Loucy (cell line): Measurements from ENCODE around the gene TRIM3.

Source experiments
- H2AFZ ChIP-seq: fragments of 200-600 bp; sonication (generic); 2 replicates; pipeline ENCODE4 v1.6.0; 2016; ENCODE audit warnings: antibody characterized with exemption, mild to moderate bottlenecking, low read length, moderate library complexity
- H3F3A ChIP-seq: fragments of 200-600 bp; 2 replicates; pipeline ENCODE4 v1.6.0; 2016; ENCODE audit warnings: antibody characterized with exemption, low read depth, mild to moderate bottlenecking
- H3K27me3 ChIP-seq: fragments of 200-600 bp; sonication (generic); 2 replicates; pipeline ENCODE4 v1.6.1; 2014; ENCODE audit warnings: low read length, mild to moderate bottlenecking; ENCODE audit not compliant: insufficient read depth, poor library complexity, severe bottlenecking
- H3K36me3 ChIP-seq: fragments of 200-600 bp; sonication (generic); 2 replicates; pipeline ENCODE4 v1.6.1; 2016; ENCODE audit warnings: low read length; ENCODE audit not compliant: insufficient read depth
- H3K4me1 ChIP-seq: fragments of 200-600 bp; sonication (generic); 2 replicates; pipeline ENCODE4 v1.5.1; 2014; ENCODE audit warnings: low read length, mild to moderate bottlenecking; ENCODE audit not compliant: insufficient read depth, poor library complexity, severe bottlenecking
- H3K4me2 ChIP-seq: fragments of 200-600 bp; sonication (generic); 2 replicates; pipeline ENCODE4 v1.6.0; 2014; ENCODE audit warnings: antibody characterized with exemption, low read length, low read depth, mild to moderate bottlenecking; ENCODE audit not compliant: poor library complexity, severe bottlenecking
- H3K4me3 ChIP-seq: fragments of 200-600 bp; sonication (generic); 2 replicates; pipeline ENCODE4 v1.5.1; 2014; ENCODE audit warnings: low read length, mild to moderate bottlenecking, mixed read lengths; ENCODE audit not compliant: poor library complexity, severe bottlenecking
- H3K79me2 ChIP-seq: fragments of 200-600 bp; sonication (generic); 2 replicates; pipeline ENCODE4 v1.6.1; 2014; ENCODE audit warnings: low read length; ENCODE audit not compliant: insufficient read depth
- H3K9ac ChIP-seq: fragments of 200-600 bp; sonication (generic); 2 replicates; pipeline ENCODE4 v1.6.0; 2014; ENCODE audit warnings: mild to moderate bottlenecking, low read depth, low read length, moderate library complexity; ENCODE audit not compliant: poor library complexity, severe bottlenecking
- H3K9me2 ChIP-seq: fragments of 200-600 bp; sonication (generic); replicated peaks from 2 replicates; pipeline ENCODE4 v1.6.1; 2016; ENCODE audit warnings: low read depth, low read length, mixed read lengths
- H3K9me3 ChIP-seq: fragments of 200-600 bp; sonication (generic); 2 replicates; pipeline ENCODE4 v1.6.1; 2014; ENCODE audit warnings: mild to moderate bottlenecking, antibody characterized with exemption, low read length, low read depth; ENCODE audit not compliant: insufficient read depth
- H4K20me1 ChIP-seq: fragments of 200-600 bp; sonication (generic); 2 replicates; pipeline ENCODE4 v1.6.0; 2014; ENCODE audit warnings: antibody characterized with exemption, low read length, mild to moderate bottlenecking; ENCODE audit not compliant: insufficient read depth, poor library complexity, severe bottlenecking
- EZH2phosphoT487 ChIP-seq: fragments of 200-600 bp; IDR thresholded peaks from 2 replicates; pipeline ENCODE4 v1.6.1; 2018; ENCODE audit warnings: antibody characterized with exemption, mild to moderate bottlenecking, moderate library complexity, borderline replicate concordance
- TF ChIP-seq, protein P1 (sequence below): fragments of 200-600 bp; sonication (generic); conservative IDR thresholded peaks from 2 replicates; pipeline ENCODE4 v1.5.1; 2014; ENCODE audit warnings: mild to moderate bottlenecking, antibody characterized with exemption, low read length

The TRIM3 gene

GRCh38 chr11:6414874-6415328 is 58.8 kb downstream of the TRIM3 start:
- Histone ChIP-seq H3F3A (no peaks in the 10 kb centered on the region), H4K20me1 (no peaks in the 10 kb centered on the region), H3K4me3 (no peak overlapping the region), H3K4me2 (peak overlapping the region; percentile 23), H2AFZ (no peak overlapping the region), H3K9me2 (no peaks in the 10 kb centered on the region), H3K9me3 (no peaks in the 10 kb centered on the region), H3K9ac (no peak overlapping the region), H3K4me1 (peaks cover 11% of the 10 kb centered on the region), H3K36me3 (no peaks in the 10 kb centered on the region), H3K27me3 (peaks cover 10% of the 10 kb centered on the region), H3K79me2 (no peaks in the 10 kb centered on the region)
- no peak for TF ChIP-seq EZH2phosphoT487
- TF ChIP-seq, protein P1, sequence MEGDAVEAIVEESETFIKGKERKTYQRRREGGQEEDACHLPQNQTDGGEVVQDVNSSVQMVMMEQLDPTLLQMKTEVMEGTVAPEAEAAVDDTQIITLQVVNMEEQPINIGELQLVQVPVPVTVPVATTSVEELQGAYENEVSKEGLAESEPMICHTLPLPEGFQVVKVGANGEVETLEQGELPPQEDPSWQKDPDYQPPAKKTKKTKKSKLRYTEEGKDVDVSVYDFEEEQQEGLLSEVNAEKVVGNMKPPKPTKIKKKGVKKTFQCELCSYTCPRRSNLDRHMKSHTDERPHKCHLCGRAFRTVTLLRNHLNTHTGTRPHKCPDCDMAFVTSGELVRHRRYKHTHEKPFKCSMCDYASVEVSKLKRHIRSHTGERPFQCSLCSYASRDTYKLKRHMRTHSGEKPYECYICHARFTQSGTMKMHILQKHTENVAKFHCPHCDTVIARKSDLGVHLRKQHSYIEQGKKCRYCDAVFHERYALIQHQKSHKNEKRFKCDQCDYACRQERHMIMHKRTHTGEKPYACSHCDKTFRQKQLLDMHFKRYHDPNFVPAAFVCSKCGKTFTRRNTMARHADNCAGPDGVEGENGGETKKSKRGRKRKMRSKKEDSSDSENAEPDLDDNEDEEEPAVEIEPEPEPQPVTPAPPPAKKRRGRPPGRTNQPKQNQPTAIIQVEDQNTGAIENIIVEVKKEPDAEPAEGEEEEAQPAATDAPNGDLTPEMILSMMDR = no peak

GRCh38 chr11:6413791-6414201 is 59.9 kb downstream of the TRIM3 start:
- no peak overlapping the region for H2AFZ ChIP-seq
- no peak overlapping the region for H3K4me3 ChIP-seq
- H3K9me2 ChIP-seq = no peaks in the 10 kb centered on the region
- no peaks in the 10 kb centered on the region for H3F3A ChIP-seq
- no peak overlapping the region for H3K9ac ChIP-seq
- no peaks in the 10 kb centered on the region for H4K20me1 ChIP-seq
- no peak overlapping the region for H3K4me2 ChIP-seq
- no peaks in the 10 kb centered on the region for H3K36me3 ChIP-seq
- TF ChIP-seq, protein P1 = no peak
- no peak for TF ChIP-seq EZH2phosphoT487
- peaks cover 11% of the 10 kb centered on the region for H3K4me1 ChIP-seq
- H3K27me3 ChIP-seq = no peaks in the 10 kb centered on the region
- no peaks in the 10 kb centered on the region for H3K79me2 ChIP-seq
- no peaks in the 10 kb centered on the region for H3K9me3 ChIP-seq

DNA sequence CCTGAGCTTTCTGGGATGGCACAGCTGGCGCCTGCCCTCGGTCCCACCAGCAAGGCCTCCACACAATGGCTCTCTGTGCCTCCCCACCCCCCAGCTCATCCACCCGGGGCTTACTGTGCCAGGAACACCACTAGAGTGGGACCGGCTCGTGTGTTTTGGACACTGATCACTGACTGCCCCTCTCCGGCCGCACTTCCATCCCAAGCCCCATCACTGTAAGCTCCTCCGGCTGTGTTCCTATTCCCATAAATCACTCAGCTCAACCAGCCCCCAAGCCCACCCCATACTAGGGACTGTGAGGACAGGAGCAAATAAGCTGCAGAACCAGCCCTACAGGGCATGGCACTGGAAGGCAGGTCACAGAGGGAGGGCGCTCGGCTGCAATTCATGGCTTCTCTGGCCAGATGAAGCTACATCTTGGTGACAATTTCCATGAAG is 62.1 kb downstream of the TRIM3 start:
- no peak overlapping the region for H2AFZ ChIP-seq
- no peaks in the 10 kb centered on the region for H3K9me3 ChIP-seq
- no peaks in the 10 kb centered on the region for H4K20me1 ChIP-seq
- no peaks in the 10 kb centered on the region for H3K36me3 ChIP-seq
- H3K4me1 ChIP-seq = peaks cover 11% of the 10 kb centered on the region
- no peak for TF ChIP-seq EZH2phosphoT487
- TF ChIP-seq, protein P1 = no peak
- no peaks in the 10 kb centered on the region for H3K27me3 ChIP-seq
- H3K4me3 ChIP-seq = no peak overlapping the region
- no peaks in the 10 kb centered on the region for H3K79me2 ChIP-seq
- no peaks in the 10 kb centered on the region for H3K9me2 ChIP-seq
- H3K9ac ChIP-seq = no peak overlapping the region
- H3F3A ChIP-seq = no peaks in the 10 kb centered on the region
- no peak overlapping the region for H3K4me2 ChIP-seq
